B cell (primary cell): ENCODE data around the gene GCKR.

Source experiments
- EZH2 ChIP-seq: IDR thresholded peaks from 2 replicates; pipeline ENCODE4 v1.6.1; 2012; ENCODE audit warnings: borderline replicate concordance, low read depth, mild to moderate bottlenecking, moderate library complexity, low read length; ENCODE audit not compliant: insufficient read depth, poor library complexity, severe bottlenecking
- TF ChIP-seq, protein P1 (sequence below): fragments of 200-600 bp; IDR thresholded peaks from one replicate; pipeline ENCODE4 v1.8.0; 2022; ENCODE audit warnings: antibody characterized with exemption, mild to moderate bottlenecking

- TF ChIP-seq, protein P1, sequence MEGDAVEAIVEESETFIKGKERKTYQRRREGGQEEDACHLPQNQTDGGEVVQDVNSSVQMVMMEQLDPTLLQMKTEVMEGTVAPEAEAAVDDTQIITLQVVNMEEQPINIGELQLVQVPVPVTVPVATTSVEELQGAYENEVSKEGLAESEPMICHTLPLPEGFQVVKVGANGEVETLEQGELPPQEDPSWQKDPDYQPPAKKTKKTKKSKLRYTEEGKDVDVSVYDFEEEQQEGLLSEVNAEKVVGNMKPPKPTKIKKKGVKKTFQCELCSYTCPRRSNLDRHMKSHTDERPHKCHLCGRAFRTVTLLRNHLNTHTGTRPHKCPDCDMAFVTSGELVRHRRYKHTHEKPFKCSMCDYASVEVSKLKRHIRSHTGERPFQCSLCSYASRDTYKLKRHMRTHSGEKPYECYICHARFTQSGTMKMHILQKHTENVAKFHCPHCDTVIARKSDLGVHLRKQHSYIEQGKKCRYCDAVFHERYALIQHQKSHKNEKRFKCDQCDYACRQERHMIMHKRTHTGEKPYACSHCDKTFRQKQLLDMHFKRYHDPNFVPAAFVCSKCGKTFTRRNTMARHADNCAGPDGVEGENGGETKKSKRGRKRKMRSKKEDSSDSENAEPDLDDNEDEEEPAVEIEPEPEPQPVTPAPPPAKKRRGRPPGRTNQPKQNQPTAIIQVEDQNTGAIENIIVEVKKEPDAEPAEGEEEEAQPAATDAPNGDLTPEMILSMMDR: no peak
- peak; percentile 10 for TF ChIP-seq EZH2
Observed at GRCh38 chr2:27494944-27495554, 1.6 kb upstream of the GCKR start, which contains the start of gene FNDC4.
